GM18517 (cell line): ENCODE data around the gene MGST1.
"Not testable (repeated sequence)": the region's sequence is repeated elsewhere in the genome, so short reads cannot be mapped to it uniquely, and the experiment has no call there.

ENCODE experiments used
- ATAC-seq: cut with Tn5 transposase; IDR thresholded peaks from one replicate; pipeline ENCODE4 v1.9.1; 2021; ENCODE audit warnings: mild to moderate bottlenecking, moderate library complexity; ENCODE audit not compliant: unreplicated experiment

The MGST1 gene

GRCh38 chr12:16350682-16351081 is 3.2 kb downstream of the MGST1 start:
- ATAC-seq: no peak

- ATAC-seq: no peak
These were observed 5.0 kb downstream of the MGST1 start for GRCh38 chr12:16352481-16352880.

- ATAC-seq: no peak
These were observed 11.4 kb downstream of the MGST1 start for GRCh38 chr12:16358878-16359277.

GRCh38 chr12:16359512-16360491 is 12.4 kb downstream of the MGST1 start:
- ATAC-seq: no peak

GRCh38 chr12:16361142-16361783 is 13.8 kb downstream of the MGST1 start:
- no peak for ATAC-seq

- ATAC-seq: no peak
These were observed 15.1 kb downstream of the MGST1 start for GRCh38 chr12:16362550-16362949.

GRCh38 chr12:16369156-16369555 is 21.7 kb downstream of the MGST1 start:
- no peak for ATAC-seq

GRCh38 chr12:16370096-16370495 is 22.7 kb downstream of the MGST1 start:
- no peak for ATAC-seq

GRCh38 chr12:16382652-16383312 is 35.3 kb downstream of the MGST1 start:
- not testable (repeated sequence) for ATAC-seq

GRCh38 chr12:16384732-16385131 is 37.3 kb downstream of the MGST1 start:
- no peak for ATAC-seq

- no peak for ATAC-seq
These were observed 38.6 kb downstream of the MGST1 start for GRCh38 chr12:16385782-16386646.

- no peak for ATAC-seq
These were observed 40.5 kb downstream of the MGST1 start for GRCh38 chr12:16387919-16388318.

- no peak for ATAC-seq
These were observed 42.1 kb downstream of the MGST1 start for GRCh38 chr12:16389594-16389993.

- no peak for ATAC-seq
These were observed 45.5 kb downstream of the MGST1 start for GRCh38 chr12:16392846-16393535.

GRCh38 chr12:16399101-16399500 is 51.7 kb downstream of the MGST1 start:
- no peak for ATAC-seq

GRCh38 chr12:16401835-16402234 is 54.4 kb downstream of the MGST1 start:
- ATAC-seq: not testable (repeated sequence)

GRCh38 chr12:16407346-16407745 is 59.9 kb downstream of the MGST1 start:
- no peak for ATAC-seq
